COLO829 (cell line): ENCODE data around the gene PI4KA.
"Not testable (repeated sequence)": the region's sequence is repeated elsewhere in the genome, so short reads cannot be mapped to it uniquely, and the experiment has no call there.

Source experiments
- DNase-seq: peaks from one replicate; pipeline ENCODE4 v3.0.0; 2012; ENCODE audit warnings: low spot score

PI4KA gene

DNA sequence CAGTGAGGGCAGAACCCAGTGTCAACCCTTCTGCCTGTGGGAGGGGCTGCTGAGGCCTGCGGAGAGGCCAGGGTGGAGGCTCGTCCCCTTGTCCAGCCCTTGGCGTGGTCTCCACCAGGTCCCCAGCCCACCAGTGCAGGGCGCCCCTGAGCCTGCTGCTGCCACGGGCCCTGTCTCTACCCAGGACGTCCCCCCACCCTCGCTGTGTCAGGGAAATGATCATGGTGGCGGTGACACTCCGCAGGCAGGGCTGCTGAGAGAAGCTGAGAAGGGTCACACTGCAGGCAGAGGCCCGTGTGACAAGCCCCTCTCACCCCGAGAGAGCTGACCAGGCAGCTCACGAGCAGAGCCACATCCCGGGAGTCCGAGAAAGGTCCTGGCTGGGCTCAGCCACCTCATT is 164.4 kb downstream of the PI4KA start:
- not testable (repeated sequence) for DNase-seq

DNA sequence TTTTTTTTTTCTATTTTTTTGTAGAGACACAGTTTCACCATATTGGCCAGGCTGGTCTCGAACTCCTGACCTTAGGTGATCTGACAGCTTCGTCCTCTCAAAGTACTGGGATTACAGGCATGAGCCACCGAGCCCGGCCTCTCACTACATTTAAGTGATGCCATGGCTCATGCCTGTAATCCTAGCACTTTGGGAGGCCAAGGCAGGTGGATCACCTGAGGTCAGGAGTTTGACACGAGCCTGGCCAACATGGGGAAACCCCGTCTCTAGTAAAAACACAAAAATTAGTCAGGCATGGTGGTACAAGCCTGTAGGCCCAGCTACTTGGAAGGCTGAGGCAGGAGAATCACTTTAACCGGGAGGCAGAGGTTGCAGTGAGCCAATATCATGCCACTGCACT is 165.7 kb downstream of the PI4KA start:
- DNase-seq = not testable (repeated sequence)

DNA sequence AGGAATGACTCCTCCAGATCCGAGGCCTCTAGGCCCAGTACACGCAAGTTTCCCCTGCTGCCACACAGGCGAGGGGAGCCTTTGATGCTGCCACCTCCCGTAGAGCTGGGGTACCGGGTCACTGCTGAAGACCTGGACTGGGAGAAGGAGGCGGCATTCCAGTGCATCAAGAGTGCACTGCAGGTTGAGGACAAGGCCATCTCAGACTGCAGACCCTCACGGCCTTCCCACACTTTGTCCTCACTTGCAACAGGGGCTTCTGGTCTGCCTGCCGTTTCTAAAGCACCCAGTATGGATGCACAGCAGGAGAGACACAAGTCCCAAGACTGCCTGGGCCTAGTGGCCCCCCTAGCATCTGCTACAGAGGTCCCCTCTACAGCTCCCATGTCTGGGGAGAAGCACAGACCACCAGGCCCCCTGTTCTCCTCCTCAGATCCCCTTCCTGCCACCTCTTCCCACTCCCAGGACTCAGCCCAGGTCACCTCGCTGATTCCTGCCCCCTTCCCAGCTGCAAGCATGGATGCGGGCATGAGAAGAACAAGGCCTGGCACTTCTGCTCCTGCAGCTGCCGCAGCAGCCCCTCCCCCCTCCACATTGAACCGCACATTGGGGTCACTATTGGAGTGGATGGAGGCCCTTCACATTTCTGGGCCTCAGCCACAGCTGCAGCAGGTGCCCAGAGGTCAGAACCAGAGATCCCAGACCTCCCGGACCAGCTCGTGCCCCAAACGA is 167.9 kb downstream of the PI4KA start:
- not testable (repeated sequence) for DNase-seq

DNA sequence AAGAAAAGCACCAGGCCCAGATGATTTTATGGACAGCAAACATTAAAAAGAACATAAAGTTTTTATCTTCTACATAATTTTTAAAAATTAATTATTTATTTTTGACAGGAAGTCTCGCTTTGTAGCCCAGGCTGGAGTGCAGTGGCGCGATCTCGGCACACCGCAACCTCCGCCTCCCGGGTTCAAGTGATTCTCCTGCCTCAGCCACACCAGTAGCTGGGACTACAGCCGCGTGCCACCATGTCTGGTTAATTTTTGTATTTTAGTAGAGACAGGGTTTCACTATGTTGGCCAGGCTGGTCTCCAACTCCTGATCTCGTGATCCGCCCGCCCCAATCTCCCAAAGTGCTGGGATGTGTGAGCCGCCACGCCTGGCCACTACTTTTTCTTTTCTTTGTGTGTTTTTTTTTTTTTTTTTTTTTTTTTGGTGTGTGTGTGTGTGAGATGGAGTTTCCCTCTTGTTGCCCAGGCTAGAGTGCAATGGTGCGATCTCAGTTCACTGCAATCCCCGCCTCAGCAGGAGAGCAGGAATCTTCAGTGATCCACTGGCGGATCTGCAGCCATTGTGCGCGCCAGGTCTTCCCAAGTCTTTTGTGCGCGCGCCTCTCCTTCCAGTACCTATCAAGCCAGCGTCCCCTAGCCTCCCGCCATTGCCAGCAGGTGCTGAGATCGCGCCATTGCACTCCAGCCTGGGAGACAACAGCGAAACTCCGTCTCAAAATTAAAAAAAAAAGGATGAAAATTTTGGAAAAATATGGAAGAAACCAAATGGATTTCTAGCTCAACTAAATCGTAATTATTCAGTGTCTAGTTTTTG is 171.0 kb downstream of the PI4KA start:
- not testable (repeated sequence) for DNase-seq

GRCh38 chr22:20685764-20686163 is 172.8 kb downstream of the PI4KA start:
- not testable (repeated sequence) for DNase-seq

- not testable (repeated sequence) for DNase-seq
These were observed 179.7 kb downstream of the PI4KA start for GRCh38 chr22:20678792-20679435.

DNA sequence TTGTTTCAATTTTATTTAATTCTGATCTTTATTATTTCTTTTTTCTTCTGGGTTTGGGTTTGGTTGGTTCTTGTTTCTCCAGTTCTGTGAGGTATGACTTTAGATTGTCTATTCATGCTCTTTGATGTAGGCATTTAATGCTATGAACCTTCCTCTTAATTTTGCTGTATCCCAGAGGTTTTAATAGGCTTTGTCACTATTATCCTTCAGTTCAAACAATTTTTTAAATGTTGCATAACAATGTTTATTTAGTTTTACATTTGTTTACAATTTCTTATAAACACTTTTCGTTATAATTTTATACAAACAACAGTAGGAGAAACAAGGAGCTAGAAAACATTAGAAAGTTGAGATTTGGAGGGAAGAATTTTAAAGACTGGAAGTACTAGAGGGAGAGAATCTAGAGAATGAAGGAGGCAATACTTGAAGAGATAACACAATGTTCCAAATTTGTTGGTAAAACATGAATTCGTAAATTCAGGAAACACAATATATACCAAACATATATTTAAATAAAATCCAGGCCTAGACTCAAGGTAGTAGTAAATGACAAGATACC is 180.8 kb downstream of the PI4KA start:
- DNase-seq = no peak

GRCh38 chr22:20675613-20676012 is 183.0 kb downstream of the PI4KA start:
- DNase-seq = not testable (repeated sequence)

GRCh38 chr22:20674998-20675397 is 183.6 kb downstream of the PI4KA start:
- DNase-seq = no peak

DNA sequence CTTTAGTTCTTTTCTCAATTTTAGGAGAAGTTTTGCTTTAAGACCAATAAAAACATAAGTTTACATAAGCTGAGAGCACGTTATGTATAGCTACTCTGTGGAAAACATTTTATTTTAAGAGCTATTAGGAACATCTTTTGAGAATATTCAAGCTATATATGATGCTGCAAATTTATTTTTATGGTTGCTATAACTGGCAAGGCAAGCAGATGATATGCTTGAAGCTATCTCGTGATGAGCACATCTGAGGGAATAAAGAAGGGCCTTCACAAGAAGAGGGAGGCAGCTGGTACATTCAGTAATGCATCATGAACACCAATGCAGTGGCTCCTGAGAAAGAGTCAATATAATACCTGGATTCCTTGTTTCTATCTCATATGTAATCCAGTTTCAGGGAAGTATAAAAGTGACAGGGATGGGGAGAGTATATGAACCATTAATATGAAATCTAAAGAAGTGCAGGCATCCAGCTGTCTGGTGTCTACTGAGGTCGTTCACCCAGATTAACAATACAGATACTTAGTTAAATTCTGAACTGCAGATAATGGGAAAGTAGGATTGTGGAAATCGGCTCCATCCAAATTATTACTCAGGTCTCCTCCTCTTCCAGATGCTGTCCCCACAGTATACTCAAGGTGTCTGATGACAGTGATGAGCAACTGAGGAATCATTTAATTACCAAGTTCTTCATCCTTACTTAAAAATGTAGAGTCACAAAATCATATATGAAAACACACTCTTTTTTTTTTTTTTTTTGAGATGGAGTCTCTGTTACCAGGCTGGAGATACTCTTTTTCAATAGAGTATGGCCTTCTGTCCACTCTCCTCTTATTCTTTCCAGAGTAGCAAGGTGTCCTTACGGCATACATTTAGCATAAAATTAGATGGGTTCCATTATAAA is 185.1 kb downstream of the PI4KA start:
- no peak for DNase-seq

GRCh38 chr22:20672732-20673131 is 185.9 kb downstream of the PI4KA start:
- DNase-seq = no peak

DNA sequence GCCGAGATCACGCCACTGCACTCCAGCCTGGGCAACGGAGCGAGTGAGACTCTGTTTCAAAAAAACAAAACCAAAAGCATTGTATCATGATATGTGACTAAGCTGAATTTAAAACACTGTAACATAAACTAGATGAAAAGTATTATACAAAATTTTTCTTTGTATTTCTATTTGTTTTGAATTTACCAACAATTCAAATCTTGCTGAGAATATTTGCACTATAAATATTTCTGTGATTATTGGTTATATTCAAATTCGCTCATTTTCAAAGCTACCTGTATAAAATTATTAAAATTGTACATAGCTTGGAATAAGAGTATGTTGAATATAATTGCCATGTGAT is 186.6 kb downstream of the PI4KA start:
- DNase-seq = no peak

DNA sequence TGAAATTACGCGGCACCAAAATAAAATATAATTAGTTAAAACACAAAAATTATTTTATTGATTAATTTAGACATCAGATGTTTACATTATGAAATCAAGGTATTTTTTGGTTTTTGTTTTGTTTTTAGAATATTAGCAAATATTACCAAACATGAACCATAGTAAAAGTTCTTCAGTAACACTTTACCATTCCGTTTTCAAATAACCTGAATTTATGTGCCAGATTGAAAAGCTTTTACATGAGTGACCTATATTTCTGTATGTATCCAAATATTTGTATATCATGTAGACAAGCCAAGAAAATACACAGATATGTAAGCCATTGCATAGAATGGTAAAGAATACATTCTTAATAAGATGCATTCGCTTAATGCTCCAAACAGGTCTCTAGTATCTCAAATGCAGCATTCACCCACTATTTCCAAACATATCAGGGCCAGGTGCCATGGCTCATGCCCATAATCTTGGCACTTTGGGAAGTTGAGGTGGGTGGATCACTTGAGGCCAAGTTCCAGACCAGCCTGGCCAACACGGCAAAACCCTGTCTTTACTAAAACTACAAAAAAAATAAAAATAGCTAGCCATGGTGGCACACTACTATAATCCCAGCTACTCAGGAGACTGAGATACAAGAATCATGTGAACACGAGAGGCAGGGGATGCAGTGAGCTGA is 187.1 kb downstream of the PI4KA start:
- DNase-seq = no peak

DNA sequence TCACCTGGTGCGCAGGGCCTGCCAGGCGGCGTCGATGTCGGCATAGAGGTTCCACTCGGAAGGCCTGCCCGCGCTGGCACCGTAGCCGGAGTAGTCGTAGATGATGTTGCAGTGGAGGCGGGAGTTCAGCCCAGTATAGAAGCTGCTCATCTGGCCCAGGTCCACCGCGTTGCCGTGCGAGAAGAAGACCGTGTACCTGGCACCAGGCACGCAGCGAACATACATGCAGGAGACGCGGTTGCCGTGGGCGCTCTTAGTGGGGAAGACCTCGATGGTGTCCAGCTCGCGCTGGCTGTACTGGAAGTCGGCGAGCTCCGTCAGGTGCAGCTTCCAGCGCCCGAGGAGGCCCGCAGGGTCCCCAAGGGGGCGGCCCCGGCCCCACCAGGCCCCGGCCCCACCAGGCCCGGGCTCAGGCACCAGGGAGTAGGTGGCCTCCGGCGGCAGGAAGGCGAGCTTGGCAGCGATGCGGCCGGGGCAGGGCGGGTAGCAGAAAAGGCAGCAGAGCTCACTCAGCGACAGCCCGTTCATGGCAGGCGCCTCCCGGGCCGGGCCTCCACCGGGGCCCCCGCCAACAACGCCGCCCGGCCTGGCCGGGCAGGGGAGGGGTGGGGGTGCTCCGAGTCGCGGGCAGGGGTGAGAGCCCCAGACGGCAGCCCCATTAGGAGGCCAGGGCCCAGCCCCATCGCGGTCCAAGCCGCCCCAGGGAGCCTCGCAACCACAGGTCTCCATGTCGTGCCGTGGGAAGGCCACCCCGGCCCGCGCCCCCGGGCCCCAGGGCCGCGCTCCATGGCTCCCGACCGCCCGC is 188.0 kb downstream of the PI4KA start:
- not testable (repeated sequence) for DNase-seq

- not testable (repeated sequence) for DNase-seq
These were observed 188.7 kb downstream of the PI4KA start for GRCh38 chr22:20669884-20670283.

GRCh38 chr22:20669471-20669870 is 189.1 kb downstream of the PI4KA start:
- not testable (repeated sequence) for DNase-seq

DNA sequence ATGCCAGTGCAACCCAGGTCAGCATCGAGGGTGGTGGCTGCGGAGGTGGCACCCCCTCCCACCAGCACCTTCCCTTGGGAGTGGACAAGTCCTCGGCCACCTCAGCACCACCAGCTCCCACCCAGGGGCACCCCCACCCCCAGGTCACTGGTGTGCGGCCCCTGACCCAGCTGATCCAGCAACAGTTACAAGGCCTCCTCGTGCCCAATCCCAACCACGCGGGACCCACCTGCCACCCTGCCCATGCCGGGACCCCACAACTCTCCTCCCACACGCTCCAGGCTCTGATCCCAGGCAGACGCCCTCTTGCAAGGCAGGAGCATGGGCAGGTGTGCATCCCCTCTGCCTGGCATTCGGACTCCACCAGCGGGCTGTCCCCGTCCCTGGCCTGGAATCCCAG is 189.8 kb downstream of the PI4KA start:
- DNase-seq = not testable (repeated sequence)

GRCh38 chr22:20668226-20668625 is 190.4 kb downstream of the PI4KA start:
- not testable (repeated sequence) for DNase-seq

DNA sequence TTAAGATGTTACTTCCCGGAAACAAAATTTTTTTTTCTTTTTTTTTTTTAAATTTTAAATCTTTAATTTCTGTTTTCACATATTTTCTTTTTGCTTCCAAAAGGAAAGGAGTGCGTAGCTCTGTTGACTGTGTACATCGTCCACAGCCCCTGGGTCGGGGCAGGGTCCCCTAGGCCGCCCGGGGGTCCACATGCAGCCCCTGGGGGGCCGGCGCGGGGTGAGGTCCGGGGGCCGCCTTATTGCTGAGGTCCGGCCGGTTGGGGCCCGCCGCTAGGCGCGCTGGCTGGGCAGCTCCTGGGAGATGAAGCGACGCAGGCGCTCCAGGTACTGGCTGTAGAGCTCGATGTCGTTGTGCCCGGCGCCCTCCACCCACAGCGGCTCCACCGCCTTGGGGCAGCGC is 191.1 kb downstream of the PI4KA start:
- not testable (repeated sequence) for DNase-seq

- no peak for DNase-seq
These were observed 192.1 kb downstream of the PI4KA start for GRCh38 chr22:20666560-20666959.
